ENCODE data around the gene DTD2.
"Not testable (repeated sequence)": the region's sequence is repeated elsewhere in the genome, so short reads cannot be mapped to it uniquely, and the experiment has no call there.

DTD2 gene

GRCh38 chr14:31456841-31457664 is at the start of gene DTD2:
TSS of gene DTD2 (minus strand) at chr14:31457506. CDS start at chr14:31457393, 113 bp downstream.
- intact Hi-C loops (cut with DNase I) = loop anchor here (2.0 to 10.0 kb wide), 3 partner anchors 36 to 798 kb away; partner anchors contain the start of genes HEATR5A and NUBPL
- peak; percentile 92 to 99 (median 96) for DNase-seq

GRCh38 chr14:31505411-31505810 is 48.1 kb upstream of the DTD2 start:
- DNase-seq = no peak
- intact Hi-C loops (cut with DNase I) = no loop called here

GRCh38 chr14:31501870-31502269 is 44.6 kb upstream of the DTD2 start:
- DNase-seq = no peak
- intact Hi-C loops (cut with DNase I) = no loop called here

GRCh38 chr14:31492759-31493498 is 35.6 kb upstream of the DTD2 start:
- intact Hi-C loops (cut with DNase I) = no loop called here
- no peak for DNase-seq

- DNase-seq = no peak
- intact Hi-C loops (cut with DNase I) = no loop called here
These were observed 32.4 kb upstream of the DTD2 start for GRCh38 chr14:31489691-31490090.

GRCh38 chr14:31487886-31488285 is 30.6 kb upstream of the DTD2 start, which contains the start of gene GPR33:
TSS of gene GPR33 (minus strand) at chr14:31488039. CDS start at chr14:31483965, 4,074 bp downstream.
- DNase-seq = no peak
- intact Hi-C loops (cut with DNase I) = no loop called here

GRCh38 chr14:31486764-31487163 is 29.5 kb upstream of the DTD2 start:
- intact Hi-C loops (cut with DNase I) = no loop called here

GRCh38 chr14:31484754-31485153 is 27.4 kb upstream of the DTD2 start:
- intact Hi-C loops (cut with DNase I) = no loop called here
- no peak for DNase-seq

More at GRCh38 chr14:31486764-31487163, 29.5 kb upstream of the DTD2 start:
- no peak for DNase-seq

- DNase-seq = no peak
- intact Hi-C loops (cut with DNase I) = no loop called here
These were observed 22.9 kb upstream of the DTD2 start for GRCh38 chr14:31480156-31480555.

GRCh38 chr14:31479027-31479426 is 21.7 kb upstream of the DTD2 start:
- no peak for DNase-seq
- intact Hi-C loops (cut with DNase I) = no loop called here

- intact Hi-C loops (cut with DNase I) = no loop called here
- no peak for DNase-seq
These were observed 19.9 kb upstream of the DTD2 start for GRCh38 chr14:31477248-31477647.

- intact Hi-C loops (cut with DNase I) = no loop called here
These were observed 19.0 kb upstream of the DTD2 start for GRCh38 chr14:31476131-31476866.

GRCh38 chr14:31466554-31466953 is 9.2 kb upstream of the DTD2 start:
- DNase-seq = no peak
- intact Hi-C loops (cut with DNase I) = no loop called here

More at GRCh38 chr14:31476131-31476866, 19.0 kb upstream of the DTD2 start:
- no peak for DNase-seq

GRCh38 chr14:31465111-31465510 is 7.8 kb upstream of the DTD2 start:
- intact Hi-C loops (cut with DNase I) = no loop called here
- no peak for DNase-seq

- intact Hi-C loops (cut with DNase I); DNase-seq: not testable (repeated sequence)
These were observed 5.1 kb upstream of the DTD2 start for GRCh38 chr14:31462450-31462849.

- DNase-seq = no peak
- intact Hi-C loops (cut with DNase I) = no loop called here
These were observed 4.2 kb upstream of the DTD2 start for GRCh38 chr14:31461545-31461944.

GRCh38 chr14:31457665-31458659 is 656 bp upstream of the DTD2 start:
- intact Hi-C loops (cut with DNase I) = loop anchor here (2.0 to 10.0 kb wide), 3 partner anchors 37 to 797 kb away; partner anchors contain the start of genes HEATR5A and NUBPL
- no peak for DNase-seq

- DNase-seq = no peak
- intact Hi-C loops (cut with DNase I) = loop anchor here (10.0 kb wide), 1 partner anchor 805 kb away; no protein-coding TSS in a partner anchor
These were observed 7.2 kb downstream of the DTD2 start for GRCh38 chr14:31449971-31450610.

GRCh38 chr14:31449136-31449535 is 8.2 kb downstream of the DTD2 start:
- intact Hi-C loops (cut with DNase I) = no loop called here
- no peak for DNase-seq
